Ishikawa (cell line): ENCODE measurements around the gene RGS10.

ENCODE experiments used
- CEBPB ChIP-seq: IDR thresholded peaks from 2 replicates; pipeline ENCODE4 v1.6.1; 2012
- CREB1 ChIP-seq: IDR thresholded peaks from 2 replicates; pipeline ENCODE4 v1.6.1; 2012; ENCODE audit warnings: low read depth
- EGR1 ChIP-seq: IDR thresholded peaks from 2 replicates; pipeline ENCODE4 v1.6.1; 2012
- EP300 ChIP-seq: IDR thresholded peaks from 2 replicates; pipeline ENCODE4 v1.6.1; 2012; ENCODE audit warnings: borderline replicate concordance
- FOXM1 ChIP-seq: IDR thresholded peaks from 2 replicates; pipeline ENCODE4 v1.6.1; 2012; ENCODE audit warnings: low read depth, borderline replicate concordance
- NFIC ChIP-seq: IDR thresholded peaks from 2 replicates; pipeline ENCODE4 v1.6.1; 2012
- RAD21 ChIP-seq: IDR thresholded peaks from 2 replicates; pipeline ENCODE4 v1.6.1; 2012; ENCODE audit warnings: low read depth
- TAF1 ChIP-seq: IDR thresholded peaks from 2 replicates; pipeline ENCODE4 v1.6.1; 2012; ENCODE audit warnings: low read depth, mild to moderate bottlenecking
- TCF12 ChIP-seq: IDR thresholded peaks from 2 replicates; pipeline ENCODE4 v1.6.1; 2012; ENCODE audit warnings: low read depth
- TEAD4 ChIP-seq: IDR thresholded peaks from 2 replicates; pipeline ENCODE4 v1.6.1; 2012
- USF1 ChIP-seq: IDR thresholded peaks from 2 replicates; pipeline ENCODE4 v1.6.1; 2012
- YY1 ChIP-seq: IDR thresholded peaks from 2 replicates; pipeline ENCODE4 v1.6.1; 2012; ENCODE audit warnings: low read depth
- ZBTB7A ChIP-seq: IDR thresholded peaks from 2 replicates; pipeline ENCODE4 v1.6.1; 2012; ENCODE audit warnings: low read depth
- TF ChIP-seq, protein P1 (sequence below): IDR thresholded peaks from 2 replicates; pipeline ENCODE4 v1.6.1; 2012
- TF ChIP-seq, protein P2 (sequence below): IDR thresholded peaks from 2 replicates; pipeline ENCODE4 v1.6.1; 2012; ENCODE audit warnings: low read depth, mild to moderate bottlenecking

RGS10 gene

GRCh38 chr10:119493155-119493554 is 49.4 kb downstream of the RGS10 start:
- no peak for TF ChIP-seq ZBTB7A
- TF ChIP-seq, protein P1, sequence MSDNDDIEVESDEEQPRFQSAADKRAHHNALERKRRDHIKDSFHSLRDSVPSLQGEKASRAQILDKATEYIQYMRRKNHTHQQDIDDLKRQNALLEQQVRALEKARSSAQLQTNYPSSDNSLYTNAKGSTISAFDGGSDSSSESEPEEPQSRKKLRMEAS = no peak
- no peak for TF ChIP-seq TAF1
- TF ChIP-seq, protein P2, sequence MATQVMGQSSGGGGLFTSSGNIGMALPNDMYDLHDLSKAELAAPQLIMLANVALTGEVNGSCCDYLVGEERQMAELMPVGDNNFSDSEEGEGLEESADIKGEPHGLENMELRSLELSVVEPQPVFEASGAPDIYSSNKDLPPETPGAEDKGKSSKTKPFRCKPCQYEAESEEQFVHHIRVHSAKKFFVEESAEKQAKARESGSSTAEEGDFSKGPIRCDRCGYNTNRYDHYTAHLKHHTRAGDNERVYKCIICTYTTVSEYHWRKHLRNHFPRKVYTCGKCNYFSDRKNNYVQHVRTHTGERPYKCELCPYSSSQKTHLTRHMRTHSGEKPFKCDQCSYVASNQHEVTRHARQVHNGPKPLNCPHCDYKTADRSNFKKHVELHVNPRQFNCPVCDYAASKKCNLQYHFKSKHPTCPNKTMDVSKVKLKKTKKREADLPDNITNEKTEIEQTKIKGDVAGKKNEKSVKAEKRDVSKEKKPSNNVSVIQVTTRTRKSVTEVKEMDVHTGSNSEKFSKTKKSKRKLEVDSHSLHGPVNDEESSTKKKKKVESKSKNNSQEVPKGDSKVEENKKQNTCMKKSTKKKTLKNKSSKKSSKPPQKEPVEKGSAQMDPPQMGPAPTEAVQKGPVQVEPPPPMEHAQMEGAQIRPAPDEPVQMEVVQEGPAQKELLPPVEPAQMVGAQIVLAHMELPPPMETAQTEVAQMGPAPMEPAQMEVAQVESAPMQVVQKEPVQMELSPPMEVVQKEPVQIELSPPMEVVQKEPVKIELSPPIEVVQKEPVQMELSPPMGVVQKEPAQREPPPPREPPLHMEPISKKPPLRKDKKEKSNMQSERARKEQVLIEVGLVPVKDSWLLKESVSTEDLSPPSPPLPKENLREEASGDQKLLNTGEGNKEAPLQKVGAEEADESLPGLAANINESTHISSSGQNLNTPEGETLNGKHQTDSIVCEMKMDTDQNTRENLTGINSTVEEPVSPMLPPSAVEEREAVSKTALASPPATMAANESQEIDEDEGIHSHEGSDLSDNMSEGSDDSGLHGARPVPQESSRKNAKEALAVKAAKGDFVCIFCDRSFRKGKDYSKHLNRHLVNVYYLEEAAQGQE = no peak
- no peak for TF ChIP-seq EP300
- no peak for TF ChIP-seq USF1
- TF ChIP-seq FOXM1 = no peak
- no peak for TF ChIP-seq TEAD4
- TF ChIP-seq YY1 = no peak
- no peak for TF ChIP-seq CREB1
- TF ChIP-seq EGR1 = no peak
- no peak for TF ChIP-seq NFIC
- no peak for TF ChIP-seq CEBPB
- TF ChIP-seq RAD21 = no peak

DNA sequence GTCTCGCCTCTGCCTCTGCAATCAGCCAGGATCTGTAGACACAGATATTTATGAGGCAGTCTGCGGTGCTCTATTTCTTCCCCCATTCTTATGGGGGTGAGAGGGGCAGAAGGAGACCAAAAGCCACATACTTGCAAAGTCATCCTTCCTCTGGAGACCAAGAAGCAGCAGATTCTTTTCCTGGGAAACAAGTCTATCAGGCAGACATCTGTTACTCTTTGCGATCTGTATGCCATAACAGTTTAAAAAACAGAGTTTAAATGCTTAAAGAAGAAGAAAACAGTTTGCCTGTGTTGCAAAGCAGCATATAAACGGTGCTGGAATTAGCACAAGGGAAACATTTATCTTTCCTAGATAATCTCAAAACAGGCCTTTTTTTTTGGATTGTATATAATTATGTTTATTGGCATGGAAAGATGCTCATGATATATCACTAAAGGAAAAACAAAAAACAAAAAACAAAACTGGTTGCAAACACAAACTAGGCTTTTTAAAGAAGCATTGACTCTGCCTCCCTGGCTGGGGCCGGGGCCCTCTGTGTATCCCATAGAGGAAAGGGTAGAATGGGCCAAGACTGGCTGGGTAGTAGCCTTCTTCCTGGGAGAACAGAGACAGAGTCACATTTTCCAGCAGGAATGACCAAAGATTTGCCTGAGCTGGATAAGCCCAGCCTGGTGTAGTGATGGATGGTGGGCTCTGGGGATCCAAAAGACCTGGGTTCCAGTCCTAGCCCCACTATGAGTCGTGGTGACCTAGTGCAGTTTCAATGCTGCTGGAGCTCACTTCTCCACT is 50.4 kb downstream of the RGS10 start:
- TF ChIP-seq TEAD4 (no peak), CEBPB (no peak), RAD21 (no peak), CREB1 (no peak), YY1 (no peak), FOXM1 (no peak), TCF12 (no peak), EP300 (no peak), ZBTB7A (no peak), NFIC (no peak), TAF1 (no peak), USF1 (no peak), EGR1 (no peak)
- TF ChIP-seq, protein P1 = no peak
- TF ChIP-seq, protein P2 = no peak

DNA sequence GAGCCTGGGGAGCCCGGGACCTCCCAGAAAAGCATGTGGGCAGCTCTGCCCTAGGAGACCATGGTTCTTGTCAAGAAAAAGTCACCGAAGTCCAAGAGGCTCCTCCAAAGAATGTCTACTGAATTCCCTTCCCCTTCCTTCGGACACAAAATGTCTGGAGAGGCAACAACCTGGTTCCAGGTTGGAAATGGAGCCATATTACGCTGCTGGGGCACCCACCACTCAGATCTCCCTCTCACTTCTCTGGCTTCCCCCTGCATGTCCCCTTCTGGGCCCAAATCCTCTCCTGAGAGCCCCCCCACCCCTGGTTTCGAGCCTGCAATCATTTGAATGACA is 52.6 kb downstream of the RGS10 start:
- TF ChIP-seq, protein P2 = no peak
- TF ChIP-seq NFIC = no peak
- no peak for TF ChIP-seq EP300
- no peak; the same call in 1 of the 2 replicates for TF ChIP-seq ZBTB7A
- TF ChIP-seq, protein P1 = no peak
- TF ChIP-seq TEAD4 = no peak
- no peak for TF ChIP-seq EGR1

- TF ChIP-seq, protein P1 = no peak
- TF ChIP-seq NFIC = no peak
- no peak for TF ChIP-seq YY1
- TF ChIP-seq EP300 = no peak
- TF ChIP-seq ZBTB7A = no peak
- TF ChIP-seq CEBPB = no peak
- TF ChIP-seq FOXM1 = no peak
- TF ChIP-seq EGR1 = no peak
- no peak for TF ChIP-seq TCF12
- no peak for TF ChIP-seq RAD21
- TF ChIP-seq TAF1 = no peak
- TF ChIP-seq USF1 = no peak
- no peak for TF ChIP-seq TEAD4
- TF ChIP-seq CREB1 = no peak
- TF ChIP-seq, protein P2 = no peak
Observed at GRCh38 chr10:119488675-119489074, 53.8 kb downstream of the RGS10 start.
